ENCODE data around the gene WDR93.

GRCh38 chr15:89785064-89785773 is 94.6 kb downstream of the WDR93 start:
- TF ChIP-seq POLR2AphosphoS5 (IDR thresholded peaks at IDR 0.05; ENCODE audit: low read depth, low read length): no peak
- no peak for TF ChIP-seq POLR2A (IDR thresholded peaks at IDR 0.05; ENCODE audit: low read depth, low read length)
